ENCODE data around the gene HMCES.

HMCES gene

GRCh38 chr3:129353589-129353941 lies 74.9 kb downstream of the HMCES start:
- Histone ChIP-seq H3K36me3 (ENCODE audit: control insufficient read depth in 2 of 2, insufficient read depth in 1 of 2, low read length in 2 of 2) (no peaks in the 10 kb centered on the region), H3K4me3 (ENCODE audit: low read depth, low read length) (no peak overlapping the region), H3K9me3 (ENCODE audit: control insufficient read depth, insufficient read depth, low read depth, low read length) (no peaks in the 10 kb centered on the region), H3K4me1 (ENCODE audit: control insufficient read depth, insufficient read depth, low read length) (no peaks in the 10 kb centered on the region), H3K27ac (ENCODE audit: extremely low read depth, low read depth, low read length) (no peak overlapping the region)
- ChIA-PET CTCF (interaction anchor here (1.0 to 1.1 kb wide), 2 partner anchors 25 to 37 kb away, joined by 3 to 4 read pairs; a partner anchor contains a TSS), POLR2A (no interaction called here)
- TF ChIP-seq ZNF140 (tag by site-specific recombination; IDR thresholded peaks at IDR 0.05) (no peak), ZNF785 (tag by site-specific recombination; IDR thresholded peaks at IDR 0.05) (no peak), ZNF548 (tag by site-specific recombination; IDR thresholded peaks at IDR 0.05) (no peak), ZNF394 (tag by site-specific recombination; IDR thresholded peaks at IDR 0.05; ENCODE audit: borderline replicate concordance) (no peak), ZNF24 (tag by site-specific recombination; IDR thresholded peaks at IDR 0.05) (no peak), GLIS2 (tag by site-specific recombination; IDR thresholded peaks at IDR 0.05) (no peak), ZNF16 (tag by site-specific recombination; IDR thresholded peaks at IDR 0.05; ENCODE audit: low read depth) (no peak), ZNF133 (tag by site-specific recombination; IDR thresholded peaks at IDR 0.05) (no peak), REPIN1 (tag by site-specific recombination; IDR thresholded peaks at IDR 0.05; ENCODE audit: low read depth) (no peak), ZNF677 (tag by site-specific recombination; IDR thresholded peaks at IDR 0.05) (no peak), ZFP37 (tag by site-specific recombination; IDR thresholded peaks at IDR 0.05) (no peak), ZNF433 (tag by site-specific recombination; IDR thresholded peaks at IDR 0.05; ENCODE audit: low read depth) (no peak), SP7 (tag by site-specific recombination; IDR thresholded peaks at IDR 0.05) (no peak), SETDB1 (IDR thresholded peaks at IDR 0.05; ENCODE audit: insufficient read length, low read length) (no peak), ZBTB20 (tag by site-specific recombination; IDR thresholded peaks at IDR 0.05) (no peak), ZNF266 (tag by site-specific recombination; IDR thresholded peaks at IDR 0.05; ENCODE audit: low read depth) (no peak), PBX3 (CRISPR knock-in tag; IDR thresholded peaks at IDR 0.05) (no peak)
- TF ChIP-seq, protein P1, sequence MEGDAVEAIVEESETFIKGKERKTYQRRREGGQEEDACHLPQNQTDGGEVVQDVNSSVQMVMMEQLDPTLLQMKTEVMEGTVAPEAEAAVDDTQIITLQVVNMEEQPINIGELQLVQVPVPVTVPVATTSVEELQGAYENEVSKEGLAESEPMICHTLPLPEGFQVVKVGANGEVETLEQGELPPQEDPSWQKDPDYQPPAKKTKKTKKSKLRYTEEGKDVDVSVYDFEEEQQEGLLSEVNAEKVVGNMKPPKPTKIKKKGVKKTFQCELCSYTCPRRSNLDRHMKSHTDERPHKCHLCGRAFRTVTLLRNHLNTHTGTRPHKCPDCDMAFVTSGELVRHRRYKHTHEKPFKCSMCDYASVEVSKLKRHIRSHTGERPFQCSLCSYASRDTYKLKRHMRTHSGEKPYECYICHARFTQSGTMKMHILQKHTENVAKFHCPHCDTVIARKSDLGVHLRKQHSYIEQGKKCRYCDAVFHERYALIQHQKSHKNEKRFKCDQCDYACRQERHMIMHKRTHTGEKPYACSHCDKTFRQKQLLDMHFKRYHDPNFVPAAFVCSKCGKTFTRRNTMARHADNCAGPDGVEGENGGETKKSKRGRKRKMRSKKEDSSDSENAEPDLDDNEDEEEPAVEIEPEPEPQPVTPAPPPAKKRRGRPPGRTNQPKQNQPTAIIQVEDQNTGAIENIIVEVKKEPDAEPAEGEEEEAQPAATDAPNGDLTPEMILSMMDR (tag by site-specific recombination; IDR thresholded peaks at IDR 0.05) = no peak
- TF ChIP-seq, protein P2, sequence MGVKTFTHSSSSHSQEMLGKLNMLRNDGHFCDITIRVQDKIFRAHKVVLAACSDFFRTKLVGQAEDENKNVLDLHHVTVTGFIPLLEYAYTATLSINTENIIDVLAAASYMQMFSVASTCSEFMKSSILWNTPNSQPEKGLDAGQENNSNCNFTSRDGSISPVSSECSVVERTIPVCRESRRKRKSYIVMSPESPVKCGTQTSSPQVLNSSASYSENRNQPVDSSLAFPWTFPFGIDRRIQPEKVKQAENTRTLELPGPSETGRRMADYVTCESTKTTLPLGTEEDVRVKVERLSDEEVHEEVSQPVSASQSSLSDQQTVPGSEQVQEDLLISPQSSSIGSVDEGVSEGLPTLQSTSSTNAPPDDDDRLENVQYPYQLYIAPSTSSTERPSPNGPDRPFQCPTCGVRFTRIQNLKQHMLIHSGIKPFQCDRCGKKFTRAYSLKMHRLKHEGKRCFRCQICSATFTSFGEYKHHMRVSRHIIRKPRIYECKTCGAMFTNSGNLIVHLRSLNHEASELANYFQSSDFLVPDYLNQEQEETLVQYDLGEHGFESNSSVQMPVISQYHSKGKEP (tag by site-specific recombination; IDR thresholded peaks at IDR 0.05) = no peak
